Activated CD8-positive, alpha-beta memory T cell treated with anti-CD3 and anti-CD28 coated beads for 48 hours (primary cell): ENCODE measurements around the gene BICDL2.

ENCODE experiments used
- DNase-seq, 3 experiments: peaks; one replicate each; pipeline ENCODE4 v3.0.0-alpha.2; 2020; ENCODE audit warnings: low read depth in 2 of 3, low spot score in 2 of 3

BICDL2 gene

DNA sequence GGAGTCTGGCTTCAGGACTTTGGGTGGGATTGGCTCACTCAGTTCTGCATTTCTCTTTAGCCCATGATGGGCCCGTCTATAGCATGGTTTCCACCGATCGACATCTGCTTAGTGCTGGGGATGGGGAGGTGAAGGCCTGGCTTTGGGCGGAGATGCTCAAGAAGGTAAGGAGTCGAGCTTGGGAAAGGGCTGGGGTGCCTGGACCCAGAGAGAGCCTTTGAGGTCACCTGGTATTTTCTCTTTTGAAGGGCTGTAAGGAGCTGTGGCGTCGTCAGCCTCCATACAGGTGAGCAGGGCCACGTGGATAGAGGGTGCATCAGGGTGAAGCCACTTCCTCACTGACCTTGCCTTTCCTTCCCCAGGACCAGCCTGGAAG is 10.8 kb downstream of the BICDL2 start:
- DNase-seq = no peak

DNA sequence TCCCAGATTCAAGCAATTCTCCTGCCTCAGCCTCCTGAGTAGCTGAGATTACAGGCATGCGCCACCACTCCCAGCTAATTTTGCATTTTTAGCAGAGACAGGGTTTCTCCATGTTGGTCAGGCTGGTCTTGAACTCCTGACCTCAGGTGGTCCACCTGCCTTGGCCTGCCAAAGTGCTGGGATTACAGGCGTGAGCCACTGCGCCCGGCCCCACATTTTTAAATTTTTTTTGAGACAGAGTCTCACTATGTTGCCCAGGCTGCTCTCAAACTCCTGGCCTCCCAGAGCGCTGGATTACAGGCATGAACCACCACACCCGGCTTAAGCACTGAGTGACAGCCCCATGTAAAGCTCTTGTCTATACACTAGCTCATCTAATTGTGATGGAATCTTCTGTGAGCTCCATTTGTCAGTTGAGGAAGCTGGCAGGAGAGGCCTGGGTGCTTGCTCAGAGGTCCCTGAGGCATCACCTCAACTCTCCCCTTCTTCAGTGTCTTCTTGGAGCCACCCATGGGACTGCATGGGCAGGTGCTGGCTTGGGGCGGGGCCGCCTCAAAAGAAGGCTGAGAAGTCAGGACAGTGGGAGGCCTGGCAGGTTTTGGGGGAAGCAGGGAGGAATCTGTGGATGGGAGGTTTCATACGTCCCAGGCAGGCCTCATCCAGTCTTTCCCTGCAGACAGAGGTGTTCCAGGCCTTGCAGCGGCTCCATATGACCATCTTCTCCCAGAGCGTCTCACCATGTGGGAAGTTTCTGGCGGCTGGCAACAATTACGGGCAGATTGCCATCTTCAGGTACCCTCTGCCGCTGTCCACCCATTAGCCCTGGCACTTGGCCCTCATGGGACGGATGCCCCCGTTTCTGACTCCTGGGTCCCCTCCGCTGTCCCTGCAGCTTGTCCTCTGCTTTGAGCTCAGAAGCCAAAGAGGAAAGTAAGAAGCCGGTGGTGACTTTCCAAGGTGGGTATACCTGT is 11.4 kb downstream of the BICDL2 start:
- no peak for DNase-seq

DNA sequence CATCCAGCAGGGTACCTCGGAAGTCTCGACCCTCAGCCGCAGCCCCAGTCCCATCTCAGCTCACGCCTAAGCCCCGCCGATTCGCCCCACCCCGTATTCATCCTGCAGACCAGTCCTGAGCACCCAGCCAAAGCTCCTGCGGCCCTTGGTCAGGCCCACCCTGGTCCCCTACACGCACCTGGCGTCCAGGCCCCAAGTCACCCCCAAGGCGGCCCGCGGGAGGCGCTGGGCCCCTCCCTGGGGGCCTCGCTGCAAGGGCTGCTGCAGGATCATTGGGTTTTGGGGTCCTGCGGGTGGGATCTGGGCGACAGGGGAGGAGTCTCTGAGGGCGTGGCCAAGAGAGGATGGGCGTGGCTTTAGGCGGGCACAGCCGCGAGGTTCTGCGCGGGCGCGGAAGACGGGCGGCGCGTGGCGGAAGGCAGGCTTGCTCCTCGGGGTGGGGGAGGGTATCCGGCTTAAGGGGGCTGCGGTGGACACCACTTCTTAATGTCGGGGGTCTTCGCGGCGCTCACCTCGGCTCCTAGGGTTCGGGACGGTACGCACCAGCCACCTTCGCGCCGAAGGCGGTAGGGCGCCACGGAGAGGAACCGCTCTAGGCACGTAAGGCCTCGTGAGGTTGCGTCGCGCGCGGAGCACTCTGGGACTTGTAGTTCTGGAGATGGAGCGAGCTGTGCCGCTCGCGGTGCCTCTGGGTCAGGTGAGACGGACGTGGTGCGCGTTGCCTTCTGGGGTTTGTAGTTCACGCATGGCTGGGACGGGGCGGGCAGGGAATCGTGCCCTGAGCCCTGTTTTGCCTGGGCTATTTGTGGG is 12.9 kb downstream of the BICDL2 start, which contains the start of the genes HCFC1R1 and THOC6:
TSS of gene HCFC1R1 (minus strand) at position 274 of the 810 bp plus-strand sequence. CDS start at position 273, 1 bp downstream.
TSS of gene THOC6 (plus strand) at position 367 of the 810 bp plus-strand sequence. CDS start at position 659, 292 bp downstream.
- peak; percentile 85 to 91 (median 86) for DNase-seq

DNA sequence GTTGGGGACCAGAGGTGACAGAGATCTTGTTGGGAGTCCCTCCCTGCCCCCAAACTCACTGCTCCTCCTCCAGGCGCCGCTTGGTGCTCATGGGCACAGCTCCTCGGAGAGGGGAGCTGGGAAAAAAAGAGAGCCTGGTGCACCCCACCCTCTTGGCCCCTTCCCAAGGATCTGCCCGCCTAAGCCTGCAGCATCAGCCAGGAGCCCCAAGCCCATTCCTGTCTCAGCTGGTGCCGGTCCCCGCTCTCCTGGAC is 13.4 kb downstream of the BICDL2 start:
- DNase-seq = no peak

DNA sequence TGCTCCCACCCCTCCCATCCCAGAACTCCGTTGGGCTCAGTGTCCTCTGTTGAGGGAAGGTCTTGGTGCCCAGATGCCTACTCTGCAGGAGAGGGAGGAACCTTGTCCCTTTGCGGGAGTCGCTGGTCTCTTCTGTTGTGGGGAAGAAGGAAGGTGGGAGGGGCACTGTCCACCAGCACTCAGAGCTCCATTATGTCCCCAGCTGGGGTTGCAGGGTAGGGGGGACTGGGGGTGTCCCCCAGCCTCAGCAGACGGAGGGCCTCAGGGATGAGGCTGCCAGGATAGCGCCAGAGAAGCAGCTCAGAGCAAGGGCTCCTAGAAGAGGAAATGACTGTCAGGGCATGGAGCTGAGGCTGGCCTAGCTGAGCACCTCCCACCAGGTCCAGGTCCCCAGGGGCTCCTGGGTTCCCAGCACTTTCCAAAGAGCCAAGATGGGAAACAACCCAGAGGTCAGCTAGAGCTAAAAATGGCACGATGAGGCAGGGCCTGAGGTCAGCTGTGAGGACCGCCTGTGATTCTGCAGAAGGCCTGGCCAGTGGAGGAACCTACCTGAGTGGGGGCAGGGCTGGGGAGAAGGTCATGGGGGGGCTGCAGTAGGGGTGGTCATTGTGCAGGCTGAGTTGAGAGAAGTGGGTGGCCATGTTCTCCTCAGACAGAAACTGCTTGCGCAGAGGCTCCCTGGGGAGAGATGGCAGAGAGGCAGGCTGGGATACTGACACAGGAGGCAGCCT is 13.9 kb downstream of the BICDL2 start:
- no peak for DNase-seq

DNA sequence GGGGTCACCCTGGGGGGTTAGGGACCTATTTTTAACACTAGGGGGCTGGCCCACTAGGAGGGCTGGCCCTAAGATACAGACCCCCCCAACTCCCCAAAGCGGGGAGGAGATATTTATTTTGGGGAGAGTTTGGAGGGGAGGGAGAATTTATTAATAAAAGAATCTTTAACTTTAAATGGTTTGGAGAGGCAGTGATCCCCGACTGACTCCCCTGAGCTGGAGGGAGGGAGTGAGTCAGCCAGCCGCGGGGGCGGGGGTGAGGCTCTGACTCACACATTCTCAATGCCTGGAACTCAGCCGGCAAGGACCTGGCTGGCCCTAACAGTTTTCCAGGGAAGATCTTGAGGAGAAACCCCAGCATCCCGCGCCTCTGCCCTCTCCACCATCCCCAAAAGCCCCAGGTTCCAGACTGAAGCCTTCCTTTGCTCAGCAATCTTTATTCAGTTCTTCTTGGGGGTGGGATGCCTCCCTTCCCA is 14.5 kb downstream of the BICDL2 start:
- peak in 2 of 3 experiments; percentile 71 to 73 for DNase-seq

DNA sequence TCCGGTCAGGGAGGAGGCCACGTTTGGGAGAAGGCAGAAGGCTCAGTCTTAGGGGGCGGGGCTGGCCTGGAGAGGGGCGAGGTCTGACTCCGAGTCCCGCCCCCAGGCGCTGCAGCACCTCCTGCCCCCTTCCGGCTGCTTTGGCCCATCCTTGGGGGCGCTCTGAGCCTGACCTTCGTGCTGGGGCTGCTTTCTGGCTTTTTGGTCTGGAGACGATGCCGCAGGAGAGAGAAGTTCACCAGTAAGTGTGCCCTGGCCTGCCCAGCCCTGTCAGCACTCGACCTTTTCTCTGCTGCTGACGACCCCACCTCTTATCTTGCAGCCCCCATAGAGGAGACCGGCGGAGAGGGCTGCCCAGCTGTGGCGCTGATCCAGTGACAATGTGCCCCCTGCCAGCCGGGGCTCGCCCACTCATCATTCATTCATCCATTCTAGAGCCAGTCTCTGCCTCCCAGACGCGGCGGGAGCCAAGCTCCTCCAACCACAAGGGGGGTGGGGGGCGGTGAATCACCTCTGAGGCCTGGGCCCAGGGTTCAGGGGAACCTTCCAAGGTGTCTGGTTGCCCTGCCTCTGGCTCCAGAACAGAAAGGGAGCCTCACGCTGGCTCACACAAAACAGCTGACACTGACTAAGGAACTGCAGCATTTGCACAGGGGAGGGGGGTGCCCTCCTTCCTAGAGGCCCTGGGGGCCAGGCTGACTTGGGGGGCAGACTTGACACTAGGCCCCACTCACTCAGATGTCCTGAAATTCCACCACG is 15.1 kb downstream of the BICDL2 start:
- peak; percentile 55 to 74 (median 70) for DNase-seq

DNA sequence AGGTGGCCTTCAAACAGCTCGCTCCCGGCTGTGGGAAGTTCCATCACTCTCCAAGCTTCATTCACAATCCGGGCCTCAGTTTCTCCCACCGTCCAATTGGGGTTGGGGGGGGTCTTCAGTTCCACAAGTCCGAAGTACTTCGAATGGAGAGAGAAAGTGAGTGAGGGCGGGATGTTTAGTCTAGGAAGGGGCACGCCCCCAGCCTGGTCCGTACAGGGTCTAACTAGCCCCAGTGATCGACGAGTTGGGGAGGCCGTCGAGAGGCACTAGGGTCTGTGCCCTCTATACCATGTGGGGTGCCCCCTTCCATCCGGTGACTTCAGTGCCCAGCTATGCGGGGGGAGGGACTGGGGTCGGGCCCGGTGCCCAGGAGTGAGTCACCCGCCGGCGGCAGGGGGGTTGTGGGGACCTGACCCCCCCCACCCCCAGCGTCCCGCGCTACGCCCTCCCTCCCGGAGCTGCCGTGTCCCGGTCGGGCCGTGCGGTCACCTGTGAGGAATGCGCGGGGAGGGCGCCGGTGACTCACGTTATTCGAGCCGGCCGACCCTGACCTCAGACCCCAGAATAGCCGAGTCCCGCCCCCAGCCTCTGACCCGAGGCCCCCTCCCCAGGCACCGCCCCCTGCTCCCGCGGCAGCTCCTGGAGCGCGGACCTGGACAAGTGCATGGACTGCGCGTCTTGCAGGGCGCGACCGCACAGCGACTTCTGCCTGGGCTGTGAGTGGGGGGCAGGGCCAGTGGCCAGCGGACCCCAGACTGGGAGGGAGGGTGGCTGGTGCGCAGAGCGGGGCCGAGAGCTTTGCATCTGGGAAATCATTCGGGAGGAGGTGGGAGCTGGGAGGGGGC is 15.9 kb downstream of the BICDL2 start:
- peak in 1 of 3 experiments; percentile 37 for DNase-seq

DNA sequence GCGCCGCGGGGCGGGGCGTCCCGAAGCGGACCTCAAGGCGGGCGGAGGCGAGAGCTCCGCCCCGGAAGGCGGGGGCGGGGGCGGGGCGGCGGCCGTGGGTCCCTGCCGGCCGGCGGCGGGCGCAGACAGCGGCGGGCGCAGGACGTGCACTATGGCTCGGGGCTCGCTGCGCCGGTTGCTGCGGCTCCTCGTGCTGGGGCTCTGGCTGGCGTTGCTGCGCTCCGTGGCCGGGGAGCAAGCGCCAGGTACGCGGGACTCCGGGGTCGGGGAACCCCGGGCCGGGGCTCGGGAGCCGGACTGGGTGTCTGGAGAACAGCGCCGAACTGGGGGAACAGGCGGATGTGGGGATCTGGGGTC is 16.5 kb downstream of the BICDL2 start, which contains the start of gene TNFRSF12A:
TSS of gene TNFRSF12A (plus strand) at position 122 of the 357 bp plus-strand sequence. CDS start at position 152, 30 bp downstream.
- peak in 2 of 3 experiments; percentile 22 to 39 for DNase-seq

DNA sequence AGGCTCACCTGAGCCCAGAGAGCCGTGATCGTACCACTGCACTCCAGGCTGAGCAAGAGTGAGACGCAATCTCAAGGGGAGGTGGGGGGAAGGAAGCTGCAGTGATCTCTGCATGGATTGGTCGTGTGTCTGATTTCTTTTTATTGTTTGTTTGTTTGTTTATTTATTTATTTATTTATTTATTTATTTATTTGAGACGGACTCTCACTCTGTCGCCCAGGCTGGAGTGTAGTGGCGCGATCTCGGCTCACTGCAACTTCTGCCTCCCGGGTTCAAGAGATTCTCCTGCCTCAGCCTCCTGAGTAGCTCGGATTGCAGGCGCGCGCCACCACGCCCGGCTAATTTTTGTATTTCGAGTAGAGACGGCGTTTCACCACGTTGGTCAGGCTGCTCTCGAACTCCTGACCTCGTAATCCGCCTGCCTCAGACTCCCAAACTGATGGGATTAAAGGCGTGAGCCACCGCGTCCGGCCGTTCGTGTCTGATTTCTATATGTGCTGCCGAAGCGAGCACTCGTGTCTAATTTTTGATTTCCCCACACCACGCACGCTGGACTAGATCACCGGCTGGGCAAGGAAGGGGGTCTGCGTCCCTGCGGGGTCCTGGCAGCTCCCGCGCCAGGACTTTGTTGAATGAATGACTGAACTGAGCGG is 17.0 kb downstream of the BICDL2 start:
- DNase-seq = no peak

DNA sequence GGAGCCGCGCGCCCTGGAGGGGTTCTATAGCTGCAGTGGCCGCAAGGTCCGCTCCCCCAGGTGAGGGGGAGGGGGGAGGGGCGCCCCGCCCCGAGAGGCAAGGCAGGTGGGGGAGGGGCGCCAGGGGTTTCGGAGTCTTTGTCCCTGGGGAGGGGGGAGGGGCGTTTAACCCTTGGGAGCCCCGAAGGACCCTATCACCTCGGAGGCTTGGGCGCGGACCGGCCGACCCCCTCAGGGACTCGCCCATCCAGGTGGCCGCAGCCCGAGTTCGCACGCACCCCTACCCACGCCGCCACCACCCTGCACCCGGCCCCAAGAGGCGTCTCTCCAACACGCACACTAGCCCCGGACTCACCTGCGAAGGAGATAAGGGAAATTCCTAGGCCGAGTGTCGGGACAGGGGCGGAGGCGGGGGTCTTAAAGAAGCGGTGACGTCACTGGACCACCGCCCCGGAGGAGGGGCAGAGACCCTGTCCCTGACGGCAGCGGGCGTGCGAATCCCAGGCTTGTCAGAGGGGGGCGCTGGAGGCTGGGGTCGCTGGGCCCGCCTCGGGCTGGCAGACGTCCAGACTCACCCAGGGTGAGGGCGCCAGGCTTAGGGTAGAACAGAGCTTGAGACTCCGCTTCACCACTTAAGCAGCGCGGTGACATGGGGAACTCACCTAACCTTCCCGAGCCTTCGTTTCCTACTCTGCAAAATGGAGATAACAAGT is 18.8 kb downstream of the BICDL2 start, which contains the start of gene CLDN6:
TSS of gene CLDN6 (minus strand) at position 390 of the 713 bp plus-strand sequence. CDS start 2,162 bp downstream, outside the sequence.
- peak in 1 of 3 experiments; percentile 32 for DNase-seq

DNA sequence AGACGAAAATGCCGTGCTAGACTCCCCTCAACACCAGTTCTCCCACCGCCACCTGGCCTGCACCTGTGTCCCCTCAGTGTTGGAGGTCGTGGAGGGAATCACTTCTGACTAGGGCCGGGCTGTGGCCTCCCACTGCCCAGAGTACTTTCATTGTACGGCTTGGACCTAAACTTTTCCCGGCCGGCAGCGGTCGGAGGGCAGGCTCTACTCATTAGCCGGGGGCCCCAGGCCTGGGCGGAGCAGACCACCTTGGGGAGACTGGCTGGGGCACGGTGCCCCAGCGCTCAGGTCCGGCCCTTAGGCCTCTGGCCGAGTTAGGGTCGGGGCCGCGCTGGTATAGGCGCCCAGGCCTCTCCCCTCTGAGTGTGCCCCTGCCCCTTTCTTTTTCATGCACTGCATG is 19.4 kb downstream of the BICDL2 start:
- no peak for DNase-seq

DNA sequence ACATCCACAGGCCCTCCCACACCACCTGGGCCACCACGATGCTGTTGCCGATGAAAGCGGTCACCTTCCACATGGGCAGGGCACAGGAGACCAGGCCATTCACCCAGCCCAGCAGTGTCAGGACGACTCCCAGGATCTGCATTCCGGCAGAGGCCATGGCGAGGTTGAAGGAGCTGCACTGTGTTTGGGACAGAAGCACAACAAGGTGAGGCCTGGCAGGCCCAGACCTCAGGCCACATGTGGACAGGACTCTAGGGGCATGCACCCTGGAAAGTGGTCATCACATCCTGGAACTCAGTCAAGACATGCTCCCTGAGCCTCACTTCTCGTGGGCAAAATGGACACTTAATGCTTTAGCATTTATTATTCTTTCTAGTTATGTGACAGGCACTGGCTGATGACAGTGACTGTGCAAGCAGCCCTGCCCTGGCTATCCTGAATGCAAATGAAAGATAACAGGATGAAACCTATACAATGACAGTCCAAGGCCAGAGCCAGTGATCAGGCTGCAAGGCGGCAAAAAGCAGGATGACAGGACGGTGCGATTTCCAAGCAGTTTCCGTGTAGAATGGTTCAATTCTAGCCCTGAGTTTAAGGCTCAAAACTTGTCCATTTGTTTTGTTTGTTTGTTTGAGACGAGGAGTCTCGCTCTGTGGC is 20.8 kb downstream of the BICDL2 start:
- no peak for DNase-seq

DNA sequence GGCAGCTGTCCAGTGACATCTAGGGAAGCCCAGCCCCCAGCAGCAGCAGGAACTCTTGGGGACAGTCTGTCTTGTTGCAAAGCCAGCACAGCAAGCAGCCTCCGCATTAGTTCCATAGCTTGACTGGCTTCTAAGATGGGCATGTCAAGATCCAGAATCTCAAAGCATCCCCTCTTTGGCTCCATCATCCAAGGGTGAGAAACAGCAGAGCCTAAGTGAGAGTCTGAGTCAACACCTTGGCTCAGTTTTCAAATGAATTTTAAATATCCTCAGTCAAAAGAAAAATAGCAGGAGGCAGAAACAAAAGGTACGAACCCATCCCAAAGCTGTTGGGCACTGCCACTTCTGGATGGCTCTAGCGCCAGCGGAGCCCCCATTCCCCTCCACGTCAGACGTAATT is 21.8 kb downstream of the BICDL2 start:
- DNase-seq = no peak

DNA sequence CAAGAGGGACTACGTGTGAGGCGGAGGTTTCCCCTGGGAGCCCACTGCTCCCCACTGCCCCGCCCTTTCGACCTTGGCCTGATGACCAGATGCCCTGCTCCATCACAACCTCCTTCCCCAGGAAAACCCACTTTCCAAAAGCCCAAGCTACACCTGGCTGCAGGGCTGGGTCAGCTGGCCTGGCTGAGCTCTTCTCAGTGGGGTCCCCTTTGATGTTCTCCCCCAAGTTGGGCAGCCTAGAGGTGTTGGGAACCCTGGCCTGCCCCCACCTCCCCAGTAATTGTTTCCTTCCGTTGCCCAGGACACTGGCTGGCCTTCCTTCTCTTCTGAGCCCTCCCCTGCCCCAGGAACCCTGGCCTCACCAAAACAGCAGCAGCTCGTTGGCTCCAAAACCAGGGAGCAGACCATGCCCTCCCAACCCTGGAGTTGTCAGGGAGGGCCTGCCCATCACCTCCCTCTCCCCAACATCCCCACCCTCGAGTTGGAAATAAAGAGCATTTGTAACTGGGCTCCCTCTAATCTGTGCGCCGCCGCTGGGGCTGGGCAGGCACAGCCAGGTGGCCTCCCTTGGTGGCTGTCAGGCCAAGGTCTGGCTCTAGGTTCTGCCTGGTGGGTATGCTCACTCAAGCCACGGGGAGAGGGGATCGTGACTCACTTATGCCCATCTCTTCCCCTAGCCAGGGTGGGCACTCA is 22.6 kb downstream of the BICDL2 start:
- no peak for DNase-seq

DNA sequence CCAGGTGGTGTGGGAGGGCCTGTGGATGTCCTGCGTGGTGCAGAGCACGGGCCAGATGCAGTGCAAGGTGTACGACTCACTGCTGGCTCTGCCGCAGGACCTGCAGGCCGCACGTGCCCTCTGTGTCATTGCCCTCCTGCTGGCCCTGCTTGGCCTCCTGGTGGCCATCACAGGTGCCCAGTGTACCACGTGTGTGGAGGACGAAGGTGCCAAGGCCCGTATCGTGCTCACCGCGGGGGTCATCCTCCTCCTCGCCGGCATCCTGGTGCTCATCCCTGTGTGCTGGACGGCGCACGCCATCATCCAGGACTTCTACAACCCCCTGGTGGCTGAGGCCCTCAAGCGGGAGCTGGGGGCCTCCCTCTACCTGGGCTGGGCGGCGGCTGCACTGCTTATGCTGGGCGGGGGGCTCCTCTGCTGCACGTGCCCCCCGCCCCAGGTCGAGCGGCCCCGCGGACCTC is 23.2 kb downstream of the BICDL2 start:
- DNase-seq = no peak
